ENCODE results near the gene TAGLN.

The TAGLN gene

DNA sequence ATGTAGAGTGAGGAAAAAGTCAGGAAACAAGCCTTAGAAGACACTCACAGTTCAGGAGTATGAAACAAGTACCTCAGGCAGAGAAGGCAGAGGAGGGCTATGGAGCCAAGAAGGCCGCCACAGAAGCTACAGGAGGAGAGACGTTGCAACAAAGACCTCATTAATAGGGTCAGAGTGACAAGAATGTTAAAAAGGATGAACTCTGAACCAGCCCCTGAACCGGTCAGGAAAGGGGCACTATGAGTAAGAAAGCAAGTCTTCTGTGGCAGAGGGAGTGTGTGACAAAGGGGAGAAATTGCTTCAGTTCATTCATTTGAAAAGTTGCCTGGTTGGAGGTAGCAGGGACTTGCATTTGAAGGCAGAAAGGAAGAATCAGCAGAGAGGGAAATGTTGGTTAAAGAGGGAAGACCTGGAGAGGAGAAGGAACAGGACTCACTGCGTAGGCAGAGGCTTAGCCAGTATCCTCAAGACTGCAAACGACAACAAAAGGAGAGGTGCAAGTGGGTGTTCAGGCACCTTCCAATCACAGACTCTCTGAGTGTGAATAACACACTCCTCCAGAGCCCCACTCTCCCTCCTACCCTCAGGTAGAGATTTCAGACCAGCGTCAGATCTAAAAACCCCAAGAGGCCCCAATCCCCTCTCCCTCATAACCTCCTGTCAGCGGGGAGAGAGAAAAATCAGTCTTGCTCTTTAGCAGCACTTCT lies 15.4 kb downstream of the TAGLN start:
- no peak for DNase-seq (ENCODE audit: low read depth)

DNA sequence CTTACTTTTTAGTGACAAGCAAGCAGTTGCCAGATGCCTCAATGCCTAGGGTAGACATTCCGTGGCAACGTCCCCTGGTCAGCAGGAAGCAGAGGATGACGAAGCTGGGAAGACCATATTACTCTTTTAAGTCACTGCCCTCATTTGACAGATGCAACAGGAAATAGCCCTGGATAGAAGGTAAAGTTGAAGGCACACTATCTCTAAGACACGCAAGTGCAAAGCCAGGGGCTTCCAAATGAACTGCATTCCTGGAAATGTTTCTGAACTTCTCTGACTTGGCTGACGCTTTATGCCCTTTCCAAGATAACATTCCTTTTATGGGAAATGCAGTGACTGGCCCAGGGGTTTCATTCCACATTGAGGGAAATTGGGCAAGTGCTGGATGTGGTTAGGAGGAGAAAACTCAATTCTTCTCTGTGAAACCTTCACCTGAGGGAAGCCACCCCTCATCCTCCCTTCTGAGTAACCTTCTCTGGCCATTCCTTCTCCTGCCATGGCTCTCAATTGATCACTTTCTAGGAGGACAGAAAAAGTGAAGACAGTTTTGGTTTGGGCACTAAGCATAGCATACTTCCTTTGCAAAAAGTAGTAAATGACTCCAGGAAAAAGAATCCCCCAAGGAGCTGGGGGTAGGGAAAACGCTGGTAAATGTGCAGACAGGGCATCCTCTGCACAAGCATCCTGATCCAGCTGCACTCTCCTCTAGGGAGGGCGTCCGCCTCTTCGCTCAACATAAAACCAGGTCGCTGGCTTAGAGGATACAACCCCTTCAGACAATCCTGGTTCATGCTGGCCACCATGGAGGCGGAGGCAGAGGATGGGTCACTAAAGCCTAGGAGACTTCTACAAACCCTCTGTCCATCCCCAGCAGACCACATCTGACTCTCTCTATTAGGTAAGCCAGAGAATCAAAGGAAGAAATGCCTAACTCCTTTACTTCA lies 18.2 kb downstream of the TAGLN start:
- DNase-seq (ENCODE audit: low read depth), result no peak

DNA sequence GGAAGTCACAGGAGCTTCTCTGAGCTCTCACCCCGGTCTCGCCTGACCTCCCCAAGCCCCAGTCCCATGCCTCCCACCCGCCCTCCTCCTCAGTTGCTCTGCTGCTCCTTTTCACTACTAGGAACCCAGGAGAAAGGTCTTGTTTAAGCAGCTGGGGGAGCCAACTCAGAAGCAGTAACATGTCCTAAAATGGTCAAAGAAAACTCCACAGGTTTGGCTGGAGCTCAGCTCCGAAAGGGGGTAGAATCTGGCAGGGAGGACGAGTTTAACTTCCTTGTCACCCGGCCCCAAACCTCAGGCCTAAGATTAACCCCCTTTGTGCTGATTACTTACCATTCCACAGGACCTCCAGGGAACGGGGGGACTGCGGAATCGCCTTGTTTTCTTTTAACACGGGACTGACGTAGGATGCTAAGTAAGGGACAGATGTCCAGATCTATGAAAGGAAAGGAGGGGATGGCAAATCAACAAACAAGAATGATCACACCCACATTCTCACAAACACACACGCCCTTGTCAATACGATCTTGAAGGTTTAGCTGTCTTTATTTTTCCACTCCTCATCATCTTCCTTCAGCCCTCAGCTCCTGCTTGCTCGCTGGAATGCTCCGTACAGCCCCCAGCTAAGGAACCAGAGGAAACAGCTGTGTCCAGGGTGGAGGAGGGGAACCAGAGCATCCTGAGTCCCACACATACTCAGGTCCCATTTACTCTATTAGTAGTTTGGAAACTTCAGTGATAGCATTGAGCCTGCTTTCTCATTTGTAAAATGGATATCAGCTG lies 19.2 kb downstream of the TAGLN start:
- DNase-seq (ENCODE audit: low read depth), result no peak

DNA sequence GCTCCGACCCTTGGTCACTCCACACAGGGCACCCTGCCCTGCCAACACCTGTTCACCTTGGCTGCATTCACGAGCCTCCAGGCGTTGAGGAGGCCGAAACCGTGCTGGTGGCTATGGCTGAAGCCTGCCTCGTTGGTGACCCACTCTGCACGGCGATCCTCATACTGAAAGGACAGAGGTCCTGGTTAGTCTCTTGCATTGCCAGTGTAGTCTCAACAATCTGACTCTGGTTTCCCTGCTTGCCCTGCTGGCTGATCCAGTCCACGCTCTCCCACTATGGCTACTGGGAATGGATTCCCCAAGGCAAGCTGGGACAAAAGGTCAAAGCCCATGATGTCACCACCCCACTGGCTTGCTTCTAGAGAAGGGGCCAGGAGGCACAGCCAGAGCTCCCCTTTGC lies 19.8 kb downstream of the TAGLN start:
- DNase-seq (ENCODE audit: low read depth), result no peak

DNA sequence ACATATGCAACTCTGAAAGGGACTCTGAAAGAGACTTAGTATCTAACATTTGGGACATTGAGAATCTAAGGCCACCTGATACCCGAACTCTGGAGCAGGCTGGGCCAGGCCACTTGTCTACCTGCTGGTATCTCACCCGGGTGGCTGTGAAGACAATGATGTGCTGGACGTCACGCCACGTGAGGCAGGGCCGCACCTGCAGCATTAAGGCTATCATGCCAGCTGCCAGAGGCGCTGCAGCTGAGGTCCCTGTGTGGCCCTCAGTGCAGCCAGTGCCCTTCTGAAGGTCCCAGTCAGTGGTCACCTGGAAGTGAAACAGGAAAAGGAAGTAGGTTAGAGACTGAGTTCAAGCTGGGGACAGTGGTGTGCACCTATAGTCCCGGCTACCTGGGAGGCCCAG lies 20.3 kb downstream of the TAGLN start:
- DNase-seq (ENCODE audit: low read depth), result no peak

DNA sequence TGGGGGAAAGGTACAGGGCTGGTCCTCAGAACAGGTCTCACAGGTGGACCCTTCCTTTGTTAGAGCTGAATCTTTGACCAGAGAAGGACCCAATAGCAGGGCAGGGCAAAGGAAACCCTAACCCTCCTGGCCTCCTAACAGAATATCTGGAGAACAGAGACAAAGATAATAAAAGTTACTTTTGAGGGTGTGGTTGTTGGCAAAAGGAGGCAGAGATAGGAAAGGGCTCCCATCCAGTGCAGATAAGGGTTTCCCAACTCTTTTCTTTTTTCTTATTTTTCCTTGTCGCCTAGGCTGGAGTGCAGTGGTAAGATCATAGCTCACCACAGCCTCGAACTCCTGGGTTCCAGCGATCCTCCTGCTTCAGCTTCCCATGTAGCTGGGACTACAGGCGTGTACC lies 20.8 kb downstream of the TAGLN start:
- DNase-seq (ENCODE audit: low read depth), result no peak

DNA sequence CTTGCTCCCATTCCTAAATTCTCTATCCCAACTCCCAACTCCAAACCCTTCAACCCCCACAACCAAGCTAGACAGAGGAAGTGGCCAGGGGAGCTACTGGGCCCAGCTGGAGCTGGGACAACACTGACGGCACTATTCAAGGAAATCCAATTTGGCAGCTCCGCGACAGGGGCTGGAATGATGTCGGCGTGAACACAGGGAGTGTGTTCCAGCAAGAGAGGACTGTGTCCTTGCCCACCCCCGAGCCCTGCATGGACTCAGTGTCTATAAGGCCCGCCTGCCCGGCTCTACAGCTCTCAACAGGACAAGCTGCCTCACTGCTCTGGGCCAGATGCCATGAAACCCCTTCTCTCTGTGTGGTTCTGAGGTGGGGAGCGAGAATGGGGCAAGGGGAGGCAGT lies 21.4 kb downstream of the TAGLN start:
- DNase-seq (ENCODE audit: low read depth), result no peak

DNA sequence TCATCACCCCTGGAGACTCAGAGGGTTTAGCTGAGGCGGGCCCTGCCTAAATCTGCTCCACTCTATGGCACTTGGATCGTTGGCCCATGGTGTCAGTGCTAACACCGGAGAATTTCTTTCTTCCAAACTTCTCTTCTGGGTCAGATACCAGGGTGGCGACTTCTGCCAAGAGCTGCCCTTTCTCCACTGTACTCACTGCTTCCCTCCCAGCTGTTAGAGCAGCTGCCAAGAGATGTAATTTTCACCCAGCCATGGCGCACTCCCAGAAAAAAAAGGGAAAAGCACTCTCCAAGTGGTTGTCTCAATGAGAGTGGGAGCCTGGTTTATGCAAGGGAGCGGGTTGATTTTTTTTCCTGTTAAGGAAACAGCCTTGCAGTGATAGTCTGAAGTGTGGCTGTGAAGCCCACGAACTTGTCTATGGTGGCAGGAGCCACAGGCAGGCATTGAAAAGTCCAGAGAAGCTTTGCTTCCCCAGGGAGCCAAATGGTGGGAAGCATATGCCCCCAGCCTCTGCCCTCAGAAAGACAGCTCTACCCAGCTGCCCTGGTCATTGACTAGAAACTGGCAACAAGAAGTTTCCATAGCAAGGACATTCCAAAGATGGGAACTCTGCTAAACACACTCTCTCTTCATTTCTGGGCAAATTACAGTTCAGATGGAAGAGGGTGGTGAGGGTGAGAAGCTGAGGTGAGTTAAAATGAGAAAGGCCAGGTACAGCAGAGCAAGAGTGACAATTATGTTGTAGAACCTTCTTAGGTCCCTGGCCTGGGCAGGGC lies 22.0 kb downstream of the TAGLN start:
- DNase-seq (ENCODE audit: low read depth), result no peak

DNA sequence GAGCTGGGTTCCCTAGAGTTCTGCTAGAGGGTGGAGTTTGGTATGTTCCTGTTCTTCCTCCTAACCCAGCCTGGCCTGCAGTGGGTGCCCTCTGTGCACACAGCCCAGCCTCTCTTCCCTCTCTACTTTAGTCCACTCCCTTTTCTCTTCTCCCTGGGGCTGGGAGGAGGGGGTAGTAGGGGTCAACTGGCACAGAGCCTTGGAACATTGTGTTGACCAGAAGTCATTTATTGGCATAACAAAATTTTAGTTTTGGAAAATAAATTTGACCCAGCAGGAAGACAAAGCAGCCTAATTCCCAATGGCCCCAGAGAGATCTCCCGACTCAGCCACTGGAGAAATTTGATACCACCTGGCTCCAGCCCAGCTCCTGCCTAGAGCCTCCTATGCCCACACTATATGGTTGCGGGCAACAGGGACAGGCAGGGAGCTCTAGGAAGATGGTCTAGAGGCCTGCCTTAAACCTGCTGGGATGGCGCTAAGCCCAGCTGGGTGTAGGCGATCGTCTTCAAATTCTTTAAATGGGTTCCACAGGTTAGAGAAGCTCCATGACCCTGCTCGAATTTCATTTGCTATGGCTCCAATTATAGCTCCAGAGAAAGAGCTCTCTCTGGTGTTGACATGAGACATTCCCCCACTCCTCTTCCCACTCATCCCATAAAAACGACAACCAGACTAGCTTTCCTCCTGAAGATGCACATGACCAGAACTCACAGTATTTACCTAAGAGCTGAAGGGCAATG lies 22.8 kb downstream of the TAGLN start:
- peak; percentile 24 for DNase-seq (ENCODE audit: low read depth)

DNA sequence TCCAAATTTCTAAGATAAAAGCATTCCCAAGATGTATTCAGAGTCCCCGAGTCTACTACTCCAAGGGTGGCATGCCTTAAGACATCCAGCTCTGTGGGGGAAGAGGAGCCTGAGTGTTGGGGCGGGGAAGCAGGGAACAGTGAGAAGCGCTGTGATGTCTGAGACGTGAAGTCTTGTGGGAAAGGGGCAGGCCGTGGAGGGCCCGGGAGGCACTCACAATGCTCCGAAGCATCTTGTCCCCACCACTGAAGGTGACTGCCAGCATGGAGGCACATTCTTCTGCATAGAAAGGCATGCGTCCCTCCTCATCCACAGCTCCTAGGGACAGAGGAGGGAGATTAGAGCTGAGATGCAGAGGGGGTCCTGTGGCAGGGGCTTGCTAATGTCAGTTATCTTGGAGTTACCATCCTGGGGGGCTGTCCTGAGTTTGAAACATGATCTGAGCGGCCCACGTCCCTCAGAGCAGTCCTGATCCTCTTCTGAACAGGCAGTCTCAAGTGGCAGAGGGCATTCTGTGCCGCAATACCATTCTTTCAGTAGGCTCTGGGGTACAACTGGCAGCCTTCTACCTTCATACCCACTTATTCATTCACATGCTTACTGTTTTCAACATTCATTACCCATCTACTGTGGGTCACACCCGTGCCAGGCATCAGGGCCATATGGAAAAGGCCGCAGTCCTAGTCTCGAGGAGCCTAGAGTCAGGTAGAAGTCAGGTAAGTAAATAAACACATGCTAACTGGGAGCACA lies 24.0 kb downstream of the TAGLN start:
- no peak for DNase-seq (ENCODE audit: low read depth)

DNA sequence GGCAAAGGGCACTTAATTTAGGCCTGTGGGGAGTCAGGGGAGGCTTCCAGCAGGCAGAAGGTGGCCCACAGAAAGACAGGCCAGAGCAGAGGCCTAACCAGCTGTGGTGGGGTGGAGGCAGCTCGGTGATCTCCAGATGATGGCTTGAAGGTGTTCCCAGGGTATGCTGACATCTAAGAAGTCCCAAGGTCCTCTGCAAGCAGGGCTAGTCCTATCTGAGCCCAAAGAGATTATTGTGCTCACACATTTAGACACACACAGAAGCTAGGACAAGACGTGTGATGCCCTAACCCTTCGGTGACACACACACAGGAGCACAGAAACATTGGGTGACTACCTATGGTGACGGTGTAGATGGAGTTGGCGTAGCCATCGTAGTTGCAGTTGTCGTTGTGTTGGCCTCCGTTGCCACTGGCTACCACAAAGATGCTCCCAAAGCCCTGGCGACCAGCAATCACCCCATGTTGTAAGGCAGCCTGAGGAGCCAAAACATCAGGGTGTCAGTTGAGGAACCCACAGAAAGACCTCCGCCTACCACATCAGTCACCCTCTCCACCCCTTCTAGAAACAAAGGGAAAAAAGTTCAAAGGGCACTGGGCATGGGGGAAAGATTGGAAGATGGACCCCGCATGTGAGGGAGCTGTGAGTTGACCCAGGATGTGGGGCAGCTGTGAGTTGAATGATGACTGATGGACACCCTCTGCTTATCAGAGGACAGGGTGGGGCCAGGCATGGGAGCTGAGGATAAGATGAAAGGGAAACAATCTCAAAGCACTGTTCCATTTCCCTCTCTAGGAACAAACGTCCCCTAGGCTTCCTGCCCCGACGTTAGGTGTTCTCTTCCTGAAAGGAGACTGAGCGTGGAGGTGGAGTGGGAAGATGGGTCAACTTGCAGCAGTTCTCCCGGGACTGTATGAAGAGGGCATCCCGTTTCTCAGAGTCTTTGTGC lies 24.8 kb downstream of the TAGLN start:
- no peak for DNase-seq (ENCODE audit: low read depth)

DNA sequence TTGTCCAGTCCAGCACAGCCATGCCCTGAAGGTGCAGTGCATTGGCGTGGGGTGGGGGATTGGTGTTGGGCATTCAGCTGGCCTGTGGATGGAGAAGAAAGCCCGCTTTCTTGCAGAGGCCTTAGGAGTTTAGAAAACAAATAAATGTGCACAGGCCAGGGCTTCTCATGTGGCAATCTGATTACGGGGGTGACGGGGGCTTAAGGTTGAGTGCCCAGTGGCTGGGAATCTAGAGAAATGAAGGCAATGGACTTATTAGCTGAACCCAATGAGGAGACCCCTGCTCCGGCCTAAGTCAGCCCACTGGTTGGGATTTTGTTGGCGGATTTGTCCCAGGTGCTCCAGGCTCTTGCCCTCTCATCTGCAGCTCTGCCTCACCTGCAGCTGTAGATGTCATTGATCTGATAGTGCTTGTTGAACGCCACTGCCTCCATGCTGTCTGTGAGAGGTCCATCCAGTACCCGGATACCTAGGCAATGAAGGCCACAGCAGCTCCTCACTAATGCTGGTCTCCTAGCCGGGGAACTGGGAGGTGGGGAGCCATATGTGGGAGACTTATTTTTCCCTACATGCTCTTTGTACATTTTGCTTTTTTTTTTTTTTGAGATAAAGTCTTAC lies 26.5 kb downstream of the TAGLN start:
- no peak for DNase-seq (ENCODE audit: low read depth)

DNA sequence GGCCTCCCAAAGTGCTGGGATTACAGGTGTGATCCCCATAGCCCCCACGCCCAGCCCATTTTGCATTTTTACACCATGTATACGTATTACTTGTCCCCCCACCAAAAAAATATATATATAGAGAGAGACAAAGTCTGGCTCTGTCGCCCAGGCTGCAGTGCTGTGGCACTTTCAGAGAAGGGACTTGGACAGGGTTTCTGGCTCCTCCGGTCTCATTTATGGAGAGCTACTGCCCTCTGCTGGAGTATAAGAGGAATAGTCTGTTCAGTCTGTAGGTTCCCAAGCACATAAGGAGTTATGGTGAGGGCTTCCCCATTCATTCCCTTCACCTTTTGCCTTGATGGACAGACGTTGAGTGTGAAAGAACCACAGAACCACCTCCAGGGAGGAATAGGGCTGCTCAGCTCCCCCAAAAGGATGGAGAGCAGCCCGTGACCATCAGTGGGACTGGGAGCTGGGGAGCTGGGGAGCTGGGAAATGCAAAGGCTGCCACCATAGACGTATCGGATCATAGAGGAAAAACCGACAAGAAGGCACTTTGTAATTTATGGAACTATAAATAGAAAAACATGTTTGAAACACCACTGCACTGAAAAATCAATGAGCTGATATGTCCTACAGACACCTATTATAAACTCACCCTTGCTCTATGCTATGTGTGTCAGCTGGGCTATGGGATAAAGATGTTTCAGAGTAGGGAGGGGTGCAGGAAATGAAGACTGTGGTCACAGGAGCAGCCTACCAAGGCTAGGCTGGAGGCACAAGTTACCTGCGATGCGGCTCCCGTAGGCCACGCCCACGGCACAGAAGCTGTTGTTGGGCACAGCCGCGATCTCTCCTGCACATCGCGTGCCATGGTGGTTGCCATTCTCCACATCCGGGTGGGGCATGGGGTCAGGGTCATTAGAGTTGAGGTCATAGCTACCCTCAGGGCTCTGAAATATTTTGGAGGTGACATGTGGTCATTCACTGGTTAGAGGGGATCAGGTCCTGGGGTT lies 27.5 kb downstream of the TAGLN start:
- DNase-seq (ENCODE audit: low read depth), result peak; percentile 51

DNA sequence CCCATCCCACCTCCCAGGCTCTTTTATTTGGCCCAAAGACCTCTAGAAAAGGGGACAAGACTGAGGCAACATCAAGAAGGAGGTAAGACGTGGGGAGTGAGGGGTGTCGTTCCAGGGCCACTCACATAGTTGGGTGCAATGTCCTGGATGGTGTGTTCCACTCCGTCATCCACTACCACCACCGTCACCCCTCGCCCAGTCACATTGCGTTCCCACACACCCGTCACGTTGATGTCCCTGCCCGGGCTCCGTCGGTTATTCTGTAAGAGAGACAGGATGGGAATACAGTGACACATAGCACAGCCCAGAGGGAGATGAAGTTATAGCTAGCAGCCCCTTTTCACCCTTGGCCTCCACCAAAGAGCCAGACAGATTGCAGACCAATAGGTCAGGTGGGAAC lies 28.9 kb downstream of the TAGLN start:
- DNase-seq (ENCODE audit: low read depth), result no peak

DNA sequence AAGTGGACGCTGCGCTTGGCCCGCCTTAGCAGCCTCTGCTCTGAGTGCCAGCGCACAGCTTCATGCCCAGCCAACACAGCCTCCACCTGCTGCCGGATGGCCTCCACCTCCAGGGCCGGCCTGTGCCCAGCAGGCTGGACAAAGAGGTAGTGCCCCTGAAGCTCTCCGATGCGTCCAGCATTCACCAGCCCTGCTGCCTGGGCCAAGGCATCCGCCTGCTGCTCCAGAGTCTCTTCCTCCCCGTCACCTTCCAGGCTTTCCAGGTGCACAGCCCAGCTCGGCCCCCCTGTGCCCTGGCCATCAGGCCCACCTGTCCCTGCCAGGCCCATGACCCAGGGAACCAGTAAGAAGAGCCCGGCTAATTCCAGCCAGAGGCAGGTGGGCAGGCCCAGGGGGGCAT lies 30.2 kb downstream of the TAGLN start:
- DNase-seq (ENCODE audit: low read depth), result no peak

DNA sequence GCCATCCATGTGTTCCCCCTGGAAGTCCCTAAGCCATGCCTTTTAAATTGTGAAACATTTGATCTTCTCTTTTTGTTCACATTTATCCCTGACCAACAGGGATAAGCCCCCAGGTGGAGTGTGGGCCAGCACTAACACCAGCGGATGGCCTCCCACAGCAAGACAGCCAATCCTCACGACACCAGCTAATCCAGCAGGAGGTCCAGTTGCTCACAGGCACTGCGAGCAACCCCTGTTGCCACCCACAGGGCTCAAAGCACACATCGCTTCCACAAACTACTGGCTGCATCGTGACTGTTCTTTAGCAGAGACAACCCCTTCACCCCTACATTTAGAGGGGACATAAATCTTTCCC lies 30.7 kb downstream of the TAGLN start:
- no peak for DNase-seq (ENCODE audit: low read depth)

DNA sequence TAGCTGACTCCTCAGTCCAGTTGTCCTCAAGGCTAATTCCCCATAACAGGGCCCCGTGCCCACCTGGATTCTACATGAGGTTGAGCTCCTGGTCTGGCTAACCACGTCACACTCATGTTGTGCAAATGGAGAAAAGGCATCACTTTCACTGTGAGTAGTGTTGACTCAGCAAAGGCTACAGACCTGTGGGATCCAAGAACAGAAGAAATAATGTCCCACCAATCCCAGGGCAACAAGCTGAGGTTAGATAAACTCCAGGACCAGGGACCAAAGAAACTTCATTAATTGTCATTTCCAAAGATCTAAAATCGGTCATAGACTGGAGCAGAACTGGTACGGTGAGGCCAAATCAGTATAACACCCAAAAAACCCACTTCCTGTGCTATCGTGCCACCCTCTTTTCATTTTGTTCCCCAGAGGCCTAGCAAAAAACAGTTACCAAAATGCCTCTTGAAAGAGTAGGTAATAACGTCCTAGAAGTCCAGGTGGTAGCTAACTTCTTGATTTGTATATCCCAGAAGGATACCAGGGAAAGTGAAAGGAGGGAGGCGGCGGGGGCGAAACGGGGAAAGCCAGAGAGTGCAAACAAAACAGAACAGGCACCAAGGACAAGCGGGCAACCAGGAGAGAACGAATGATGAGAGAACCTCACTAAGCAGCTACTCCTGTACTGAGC lies 31.3 kb downstream of the TAGLN start:
- DNase-seq (ENCODE audit: low read depth), result no peak

Measured in GM04504 (cell line).